C4-2B (cell line): ENCODE data around the gene SPACA4.

Experiments
- H3K27ac ChIP-seq: fragments of 450-650 bp; 2 replicates; pipeline ENCODE4 v1.5.1; 2017
- CTCF ChIP-seq: fragments of 450-650 bp; conservative IDR thresholded peaks from 2 replicates; pipeline ENCODE4 v1.5.1; 2017; ENCODE audit warnings: mild to moderate bottlenecking
- ZFX ChIP-seq: fragments of 450-650 bp; IDR thresholded peaks from 2 replicates; pipeline ENCODE4 v1.6.1; 2017

Gene SPACA4

GRCh38 chr19:48650974-48651682 is 44.6 kb downstream of the SPACA4 start:
- TF ChIP-seq ZFX = no peak
- no peak for TF ChIP-seq CTCF

GRCh38 chr19:48651683-48652048 is 45.1 kb downstream of the SPACA4 start:
- H3K27ac ChIP-seq = no peak overlapping the region
- TF ChIP-seq ZFX = no peak
- TF ChIP-seq CTCF = no peak

More at GRCh38 chr19:48650974-48651682, 44.6 kb downstream of the SPACA4 start:
- H3K27ac ChIP-seq = no peak overlapping the region

GRCh38 chr19:48654299-48655059 is 47.9 kb downstream of the SPACA4 start:
- no peak for TF ChIP-seq ZFX
- no peak for TF ChIP-seq CTCF
- no peak overlapping the region for H3K27ac ChIP-seq

GRCh38 chr19:48656840-48657474 is 50.4 kb downstream of the SPACA4 start:
- TF ChIP-seq CTCF (no peak), ZFX (no peak)
- H3K27ac ChIP-seq = no peak overlapping the region
